ENCODE data around the gene NTN1.

DNA sequence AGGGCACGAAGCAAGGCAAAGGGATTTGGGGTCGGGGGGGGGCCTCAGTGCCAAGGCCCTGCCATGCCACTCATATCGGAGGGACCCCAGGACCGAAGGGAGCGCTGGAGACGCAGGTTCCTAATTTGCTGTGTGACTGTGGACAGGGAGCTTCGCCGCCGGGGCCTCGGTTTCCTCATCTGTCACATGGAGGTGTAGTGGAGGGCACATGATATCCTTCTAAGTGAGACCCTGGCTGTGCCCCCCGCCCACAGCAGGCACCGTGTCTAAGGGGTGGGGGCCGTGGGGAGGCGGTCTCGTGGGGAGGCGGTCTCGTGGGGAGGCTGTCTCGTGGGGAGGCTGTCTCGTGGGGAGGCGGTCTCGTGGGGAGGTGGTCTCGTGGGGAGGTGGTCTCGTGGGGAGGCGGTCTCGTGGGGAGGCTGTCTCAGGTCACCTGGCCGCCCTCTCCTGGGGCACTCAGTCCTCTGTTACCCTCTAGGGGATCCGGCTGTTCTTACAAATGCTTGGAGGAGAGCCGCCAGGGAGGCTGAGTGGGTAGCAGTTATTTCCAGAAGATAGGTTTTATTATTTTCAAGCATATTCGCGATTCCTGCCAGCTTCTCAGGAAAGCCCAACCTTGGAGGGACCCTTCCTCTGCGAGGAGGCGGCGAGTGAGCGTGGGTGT is 205.0 kb downstream of the NTN1 start:
- TF ChIP-seq EZH2 (IDR thresholded peaks at IDR 0.05; ENCODE audit: borderline replicate concordance) (no peak), EZH2phosphoT487 (IDR thresholded peaks at IDR 0.05; ENCODE audit: low read depth, severe bottlenecking, unreplicated experiment) (no peak)
- TF ChIP-seq, protein P1, sequence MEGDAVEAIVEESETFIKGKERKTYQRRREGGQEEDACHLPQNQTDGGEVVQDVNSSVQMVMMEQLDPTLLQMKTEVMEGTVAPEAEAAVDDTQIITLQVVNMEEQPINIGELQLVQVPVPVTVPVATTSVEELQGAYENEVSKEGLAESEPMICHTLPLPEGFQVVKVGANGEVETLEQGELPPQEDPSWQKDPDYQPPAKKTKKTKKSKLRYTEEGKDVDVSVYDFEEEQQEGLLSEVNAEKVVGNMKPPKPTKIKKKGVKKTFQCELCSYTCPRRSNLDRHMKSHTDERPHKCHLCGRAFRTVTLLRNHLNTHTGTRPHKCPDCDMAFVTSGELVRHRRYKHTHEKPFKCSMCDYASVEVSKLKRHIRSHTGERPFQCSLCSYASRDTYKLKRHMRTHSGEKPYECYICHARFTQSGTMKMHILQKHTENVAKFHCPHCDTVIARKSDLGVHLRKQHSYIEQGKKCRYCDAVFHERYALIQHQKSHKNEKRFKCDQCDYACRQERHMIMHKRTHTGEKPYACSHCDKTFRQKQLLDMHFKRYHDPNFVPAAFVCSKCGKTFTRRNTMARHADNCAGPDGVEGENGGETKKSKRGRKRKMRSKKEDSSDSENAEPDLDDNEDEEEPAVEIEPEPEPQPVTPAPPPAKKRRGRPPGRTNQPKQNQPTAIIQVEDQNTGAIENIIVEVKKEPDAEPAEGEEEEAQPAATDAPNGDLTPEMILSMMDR (IDR thresholded peaks at IDR 0.05; ENCODE audit: poor library complexity): no peak

Data from hepatocyte (in vitro differentiated cells).